Progenitor cell of endocrine pancreas (in vitro differentiated cells): ENCODE data around the gene NEK1. TPM values are rescaled to one million over a fixed set of nuclear protein-coding genes. Genes with fewer than 3 reads are reported as not detected.

Source experiments
- DNase-seq: peaks from one replicate; pipeline ENCODE4 v3.0.0; 2021; ENCODE audit warnings: low spot score; ENCODE audit not compliant: unreplicated experiment
- H3K27ac Mint-ChIP-seq: 2 replicates; pipeline ENCODE4 v1.8.0; 2021; ENCODE audit warnings: mild to moderate bottlenecking, moderate library complexity, mixed read lengths
- H3K27me3 Mint-ChIP-seq: 2 replicates; pipeline ENCODE4 v1.8.0; 2021; ENCODE audit warnings: mixed read lengths
- H3K36me3 Mint-ChIP-seq: 2 replicates; pipeline ENCODE4 v1.8.0; 2022; ENCODE audit warnings: mixed read lengths; ENCODE audit not compliant: insufficient read depth
- H3K4me1 Mint-ChIP-seq: 2 replicates; pipeline ENCODE4 v1.8.0; 2021; ENCODE audit warnings: low read depth, mixed read lengths
- H3K4me3 Mint-ChIP-seq: 2 replicates; pipeline ENCODE4 v1.8.0; 2021; ENCODE audit warnings: low read depth, mild to moderate bottlenecking, moderate library complexity, mixed read lengths
- H3K9me3 Mint-ChIP-seq: 2 replicates; pipeline ENCODE4 v1.8.0; 2021; ENCODE audit warnings: low read depth, mixed read lengths
- total RNA-seq: library from RNA; stranded (reverse); gene quantifications from 2 replicates; pipeline ENCODE4 v1.2.1, GENCODE V29; 2021
- TF ChIP-seq, protein P1 (sequence below): fragments of 200-600 bp; sonication (generic); IDR thresholded peaks from one replicate; pipeline ENCODE4 v1.5.0; 2021; ENCODE audit warnings: antibody characterized with exemption, mild to moderate bottlenecking; ENCODE audit not compliant: unreplicated experiment

The NEK1 gene
- total RNA-seq, 1 donor from 2014 or later: 15.0 TPM

DNA sequence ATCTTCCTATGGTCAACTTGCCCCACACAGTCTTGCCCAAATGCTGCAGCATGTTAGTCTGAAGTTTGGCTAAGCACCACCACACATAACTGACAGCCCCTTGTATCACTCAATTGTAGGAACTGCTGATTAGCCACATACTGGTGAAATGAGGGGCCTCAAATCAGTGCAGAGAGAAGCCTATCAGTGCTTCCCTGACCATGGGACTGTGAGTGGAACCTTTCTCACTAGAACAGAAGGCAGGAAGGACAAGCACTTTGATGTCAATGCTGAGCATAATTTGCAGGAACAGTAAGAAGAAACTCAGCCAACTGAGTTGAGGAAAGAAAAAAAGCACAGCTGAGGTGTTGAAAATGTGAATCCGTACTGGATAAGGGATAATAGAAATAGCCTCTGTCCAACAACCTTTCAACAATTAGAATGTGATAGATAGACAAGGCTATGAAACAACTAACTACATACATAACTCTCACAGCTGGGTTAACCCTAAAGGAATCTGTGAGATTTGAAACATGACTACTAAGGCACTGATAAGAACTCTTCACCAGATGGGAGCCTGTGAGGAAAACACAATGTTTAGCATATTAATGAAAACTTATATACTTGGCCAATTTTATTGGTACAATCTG is 205.1 kb downstream of the NEK1 start:
- Mint-ChIP-seq H3K4me1 (peaks cover 12% of the 10 kb centered on the region), H3K27me3 (no peaks in the 10 kb centered on the region)

DNA sequence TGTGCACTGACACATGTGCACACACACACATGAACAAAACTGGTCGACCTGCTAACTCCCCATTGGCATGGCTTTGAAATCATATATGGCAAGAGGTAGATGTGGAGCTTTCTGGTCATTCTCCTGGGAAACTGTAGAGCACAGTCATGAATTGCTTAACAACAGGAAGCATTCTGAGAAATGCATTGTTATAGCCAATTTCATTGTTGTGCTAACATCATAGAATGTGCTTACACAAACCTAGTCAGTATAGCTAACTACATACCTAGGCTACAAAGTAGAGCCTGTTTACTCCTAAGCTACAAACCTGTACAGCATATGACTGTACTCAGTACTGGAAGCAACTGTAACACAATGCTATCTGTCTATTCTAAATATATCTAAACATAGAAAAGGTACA is 207.4 kb downstream of the NEK1 start:
- H3K36me3 Mint-ChIP-seq: peaks cover 3% of the 10 kb centered on the region
- H3K27me3 Mint-ChIP-seq: no peaks in the 10 kb centered on the region
- TF ChIP-seq, protein P1, sequence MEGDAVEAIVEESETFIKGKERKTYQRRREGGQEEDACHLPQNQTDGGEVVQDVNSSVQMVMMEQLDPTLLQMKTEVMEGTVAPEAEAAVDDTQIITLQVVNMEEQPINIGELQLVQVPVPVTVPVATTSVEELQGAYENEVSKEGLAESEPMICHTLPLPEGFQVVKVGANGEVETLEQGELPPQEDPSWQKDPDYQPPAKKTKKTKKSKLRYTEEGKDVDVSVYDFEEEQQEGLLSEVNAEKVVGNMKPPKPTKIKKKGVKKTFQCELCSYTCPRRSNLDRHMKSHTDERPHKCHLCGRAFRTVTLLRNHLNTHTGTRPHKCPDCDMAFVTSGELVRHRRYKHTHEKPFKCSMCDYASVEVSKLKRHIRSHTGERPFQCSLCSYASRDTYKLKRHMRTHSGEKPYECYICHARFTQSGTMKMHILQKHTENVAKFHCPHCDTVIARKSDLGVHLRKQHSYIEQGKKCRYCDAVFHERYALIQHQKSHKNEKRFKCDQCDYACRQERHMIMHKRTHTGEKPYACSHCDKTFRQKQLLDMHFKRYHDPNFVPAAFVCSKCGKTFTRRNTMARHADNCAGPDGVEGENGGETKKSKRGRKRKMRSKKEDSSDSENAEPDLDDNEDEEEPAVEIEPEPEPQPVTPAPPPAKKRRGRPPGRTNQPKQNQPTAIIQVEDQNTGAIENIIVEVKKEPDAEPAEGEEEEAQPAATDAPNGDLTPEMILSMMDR: no peak
- no peak overlapping the region for H3K4me3 Mint-ChIP-seq
- peaks cover 4% of the 10 kb centered on the region for H3K4me1 Mint-ChIP-seq
- H3K27ac Mint-ChIP-seq: no peak overlapping the region
- no peaks in the 10 kb centered on the region for H3K9me3 Mint-ChIP-seq
- DNase-seq: no peak

More for the DNA sequence above, 205.1 kb downstream of the NEK1 start:
- Mint-ChIP-seq H3K36me3 (peaks cover 2% of the 10 kb centered on the region), H3K27ac (no peak overlapping the region), H3K4me3 (no peak overlapping the region), H3K9me3 (no peaks in the 10 kb centered on the region)
- no peak for DNase-seq
- TF ChIP-seq, protein P1: no peak

- H3K9me3 Mint-ChIP-seq: no peaks in the 10 kb centered on the region
- H3K36me3 Mint-ChIP-seq: peaks cover 2% of the 10 kb centered on the region
- TF ChIP-seq, protein P1: no peak
- H3K27ac Mint-ChIP-seq: no peak overlapping the region
- H3K4me1 Mint-ChIP-seq: no peaks in the 10 kb centered on the region
- DNase-seq: no peak
- no peak overlapping the region for H3K4me3 Mint-ChIP-seq
- no peaks in the 10 kb centered on the region for H3K27me3 Mint-ChIP-seq
Measured at GRCh38 chr4:169400832-169401231, 211.6 kb downstream of the NEK1 start.

- H3K27ac Mint-ChIP-seq: no peak overlapping the region
- H3K9me3 Mint-ChIP-seq: no peaks in the 10 kb centered on the region
Measured at GRCh38 chr4:169399976-169400767, 212.2 kb downstream of the NEK1 start.

DNA sequence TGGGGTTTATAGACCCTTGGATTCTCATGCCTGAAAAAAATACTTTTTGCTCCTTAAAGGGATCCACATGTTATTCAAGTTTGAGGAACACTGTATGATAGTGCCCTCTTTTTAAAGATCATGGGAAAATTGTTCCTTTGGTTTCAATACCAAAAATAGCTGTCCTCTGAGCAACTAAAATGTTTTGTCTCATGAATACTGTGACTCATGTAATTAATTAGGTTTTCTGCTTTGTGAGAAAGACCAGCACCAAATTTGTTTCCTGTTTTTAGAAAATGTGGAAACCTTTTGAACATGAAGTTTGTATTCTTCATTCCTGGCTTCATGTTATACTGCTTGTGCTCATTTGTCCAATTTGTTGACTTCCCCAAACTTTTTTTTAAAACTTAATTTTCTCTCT is 214.1 kb downstream of the NEK1 start:
- no peak for DNase-seq
- Mint-ChIP-seq H3K4me3 (no peak overlapping the region), H3K36me3 (peaks cover 2% of the 10 kb centered on the region), H3K4me1 (no peaks in the 10 kb centered on the region), H3K27ac (no peak overlapping the region), H3K9me3 (no peaks in the 10 kb centered on the region), H3K27me3 (no peaks in the 10 kb centered on the region)
- TF ChIP-seq, protein P1: no peak

More at GRCh38 chr4:169399976-169400767, 212.2 kb downstream of the NEK1 start:
- Mint-ChIP-seq H3K4me1 (no peaks in the 10 kb centered on the region), H3K4me3 (no peak overlapping the region), H3K27me3 (no peaks in the 10 kb centered on the region), H3K36me3 (peaks cover 2% of the 10 kb centered on the region)
- TF ChIP-seq, protein P1: no peak
- DNase-seq: no peak
